Tibial nerve (tissue), 4 donors: ENCODE measurements around the gene RTP3. TPM values are rescaled to one million over a fixed set of nuclear protein-coding genes. Genes with fewer than 3 reads are reported as not detected.

Experiments
- DNase-seq, 2 donors: peaks; one replicate each; pipeline ENCODE4 v3.0.0-alpha.2; 2019; ENCODE audit warnings: low spot score in 2 of 2
- H3K27ac ChIP-seq, 4 donors: fragments of 200-600 bp; sonication (generic) in 3 of 4; one replicate each; pipeline ENCODE4 v1.5.1; 2017 to 2019; ENCODE audit warnings: mild to moderate bottlenecking in 1 of 4
- H3K27me3 ChIP-seq, 2 donors: fragments of 200-600 bp; sonication (generic) in 1 of 2; one replicate each; pipeline versions ENCODE4 v1.5.1 to v1.6.0; 2017 to 2019
- H3K36me3 ChIP-seq, 3 donors: fragments of 200-600 bp; sonication (generic); one replicate each; pipeline ENCODE4 v1.5.1; 2018 to 2019
- H3K4me1 ChIP-seq, 4 donors: fragments of 200-600 bp; sonication (generic) in 3 of 4; one replicate each; pipeline ENCODE4 v1.5.1; 2017 to 2019
- H3K4me3 ChIP-seq, 4 donors: fragments of 200-600 bp; sonication (generic) in 3 of 4; one replicate each; pipeline ENCODE4 v1.5.1; 2017 to 2019; ENCODE audit warnings: mild to moderate bottlenecking in 1 of 4, moderate library complexity in 1 of 4
- H3K9me3 ChIP-seq, 4 donors: fragments of 200-600 bp; sonication (generic) in 3 of 4; one replicate each; pipeline ENCODE4 v1.5.1; 2017 to 2019
- EP300 ChIP-seq, 2 donors: sonication (generic); formaldehyde crosslinking; IDR thresholded peaks; one replicate each; pipeline ENCODE4 v1.6.1; 2017; ENCODE audit warnings: antibody characterized with exemption in 2 of 2, mild to moderate bottlenecking in 1 of 2
- POLR2A ChIP-seq, 2 donors: fragments of 450-650 bp; IDR thresholded peaks; one replicate each; pipeline ENCODE4 v1.6.1; 2017; ENCODE audit warnings: antibody characterized with exemption in 2 of 2, mild to moderate bottlenecking in 2 of 2, moderate library complexity in 2 of 2
- WGBS, 2 donors: methylation state at CpG; one replicate each; pipeline ENCODE4 v1.1.5; 2018; 5-methylcytosine and 5-hydroxymethylcytosine counted together
- total RNA-seq, 4 donors: library from RNA; depleted of rRNA; stranded (reverse); fragments of >200 nt; gene quantifications; one replicate each; pipeline ENCODE4 v1.1.0, GENCODE V29; 2016
- TF ChIP-seq, protein P1 (sequence below), 5 experiments: fragments of 200-600 bp in 3 of 5; fragments of 450-650 bp in 2 of 5; sonication (generic) in 3 of 5; IDR thresholded peaks; one replicate each; pipeline ENCODE4 v1.5.1; 2016 to 2019; ENCODE audit warnings: antibody characterized with exemption in 5 of 5, mild to moderate bottlenecking in 3 of 5, moderate library complexity in 2 of 5

RTP3 gene
- total RNA-seq, 4 donors from 2014 or later = not detected

DNA sequence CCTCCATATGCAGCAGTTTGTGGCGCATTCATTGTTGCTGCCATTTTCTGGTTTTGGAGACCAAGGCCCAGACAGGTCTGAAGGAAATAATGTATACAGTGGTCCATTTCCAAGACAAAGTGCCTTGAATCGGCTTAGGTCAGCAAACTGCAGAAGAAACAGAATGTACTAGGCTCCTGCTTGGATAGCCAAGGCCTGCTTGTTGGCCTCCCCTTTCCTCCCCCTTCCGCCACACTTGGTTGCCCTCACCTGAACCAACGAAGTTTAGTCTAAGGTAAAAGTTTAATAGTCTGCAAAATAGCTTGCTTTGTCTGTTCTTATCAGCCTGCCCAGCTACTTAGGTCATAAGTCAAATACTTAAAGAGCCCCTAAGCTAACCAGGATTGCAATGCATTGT, 12.0 kb upstream of the RTP3 start:
- WGBS, 2 donors = 85 to 88% methylated on average over 4 of the region's 4 CpGs
- no peak for DNase-seq

DNA sequence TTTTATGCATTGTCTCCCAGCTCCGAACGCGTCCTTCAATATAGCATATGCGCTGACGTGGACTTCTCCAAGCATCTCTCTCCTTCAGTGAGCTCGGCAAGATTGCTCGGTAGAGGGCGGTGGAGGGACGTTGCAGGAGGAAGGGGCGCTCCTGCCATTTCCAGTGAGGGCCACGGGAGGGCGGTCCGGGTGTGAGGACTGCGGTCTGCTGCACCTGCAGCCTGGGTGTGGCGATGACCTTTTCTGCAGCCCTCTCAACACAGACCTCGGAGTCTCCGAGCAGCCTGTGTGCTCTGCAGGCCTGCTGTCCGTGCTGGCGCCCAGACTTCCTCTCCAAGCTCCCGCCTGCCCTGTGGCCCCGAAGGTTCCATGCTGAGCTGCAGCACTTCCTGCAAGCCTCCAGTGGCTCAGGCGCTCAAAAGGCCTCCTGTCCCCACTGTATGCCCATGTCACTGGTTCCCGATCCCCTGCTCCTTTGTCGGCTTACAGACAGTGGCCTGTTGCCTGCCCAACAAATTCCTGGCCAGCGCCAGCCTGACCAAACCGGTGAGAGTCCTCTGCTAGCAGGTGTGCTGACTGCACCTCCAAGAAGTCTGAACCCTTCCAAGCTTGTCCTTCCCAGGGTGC, 8.9 kb upstream of the RTP3 start:
- H3K4me1 ChIP-seq = peaks cover 0 to 6% (median 5%) of the 10 kb centered on the region in 4 donors
- no peaks in the 10 kb centered on the region for H3K9me3 ChIP-seq
- 12 to 18% methylated on average over 16 to 20 of the region's 26 CpGs for WGBS, 2 donors
- no peak overlapping the region for H3K27ac ChIP-seq
- no peaks in the 10 kb centered on the region for H3K36me3 ChIP-seq
- peak; percentile 76 to 93 for DNase-seq
- H3K4me3 ChIP-seq = no peak overlapping the region
- peaks cover 0 to 4% of the 10 kb centered on the region in 2 donors for H3K27me3 ChIP-seq
- no peak for TF ChIP-seq EP300 (IDR thresholded peaks at IDR 0.05)
- TF ChIP-seq, protein P1, sequence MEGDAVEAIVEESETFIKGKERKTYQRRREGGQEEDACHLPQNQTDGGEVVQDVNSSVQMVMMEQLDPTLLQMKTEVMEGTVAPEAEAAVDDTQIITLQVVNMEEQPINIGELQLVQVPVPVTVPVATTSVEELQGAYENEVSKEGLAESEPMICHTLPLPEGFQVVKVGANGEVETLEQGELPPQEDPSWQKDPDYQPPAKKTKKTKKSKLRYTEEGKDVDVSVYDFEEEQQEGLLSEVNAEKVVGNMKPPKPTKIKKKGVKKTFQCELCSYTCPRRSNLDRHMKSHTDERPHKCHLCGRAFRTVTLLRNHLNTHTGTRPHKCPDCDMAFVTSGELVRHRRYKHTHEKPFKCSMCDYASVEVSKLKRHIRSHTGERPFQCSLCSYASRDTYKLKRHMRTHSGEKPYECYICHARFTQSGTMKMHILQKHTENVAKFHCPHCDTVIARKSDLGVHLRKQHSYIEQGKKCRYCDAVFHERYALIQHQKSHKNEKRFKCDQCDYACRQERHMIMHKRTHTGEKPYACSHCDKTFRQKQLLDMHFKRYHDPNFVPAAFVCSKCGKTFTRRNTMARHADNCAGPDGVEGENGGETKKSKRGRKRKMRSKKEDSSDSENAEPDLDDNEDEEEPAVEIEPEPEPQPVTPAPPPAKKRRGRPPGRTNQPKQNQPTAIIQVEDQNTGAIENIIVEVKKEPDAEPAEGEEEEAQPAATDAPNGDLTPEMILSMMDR (IDR thresholded peaks at IDR 0.05) = peak; percentile 88 to 96 (median 96)

More for the DNA sequence above, 12.0 kb upstream of the RTP3 start:
- H3K4me3 ChIP-seq = no peak overlapping the region
- H3K27me3 ChIP-seq = peaks cover 0 to 4% of the 10 kb centered on the region in 2 donors
- peaks cover 0 to 6% (median 5%) of the 10 kb centered on the region in 4 donors for H3K4me1 ChIP-seq
- H3K36me3 ChIP-seq = no peaks in the 10 kb centered on the region
- H3K27ac ChIP-seq = no peak overlapping the region
- TF ChIP-seq EP300 (IDR thresholded peaks at IDR 0.05) (no peak), POLR2A (IDR thresholded peaks at IDR 0.05) (no peak)
- TF ChIP-seq, protein P1 (IDR thresholded peaks at IDR 0.05) = no peak
- no peaks in the 10 kb centered on the region for H3K9me3 ChIP-seq

DNA sequence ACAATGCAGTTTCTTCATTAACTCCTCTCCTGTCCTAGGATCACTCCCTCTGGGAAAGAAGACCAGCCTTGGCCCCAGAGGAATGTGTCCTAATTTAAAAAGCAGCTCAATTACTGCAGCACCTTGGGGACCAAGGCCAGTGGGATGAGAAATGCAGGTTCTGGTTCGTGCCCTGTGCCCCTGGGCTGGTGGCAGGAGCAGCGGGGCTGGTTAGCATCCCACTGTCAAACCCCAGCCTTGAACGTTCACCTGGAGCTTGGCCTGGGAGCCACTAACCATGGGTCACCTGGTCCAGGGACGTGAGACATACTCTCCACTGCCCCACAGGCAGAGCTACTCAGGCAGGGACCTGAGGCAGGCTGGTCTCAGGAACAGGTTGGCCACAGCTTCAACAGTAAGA, 8.4 kb upstream of the RTP3 start:
- H3K27me3 ChIP-seq = peaks cover 0 to 4% of the 10 kb centered on the region in 2 donors
- WGBS, 2 donors = 84 to 86% methylated on average over 4 of the region's 4 CpGs
- no peak overlapping the region for H3K4me3 ChIP-seq
- no peak for TF ChIP-seq EP300 (IDR thresholded peaks at IDR 0.05)
- TF ChIP-seq POLR2A (IDR thresholded peaks at IDR 0.05) = no peak
- TF ChIP-seq, protein P1 (IDR thresholded peaks at IDR 0.05) = no peak
- H3K36me3 ChIP-seq = no peaks in the 10 kb centered on the region
- H3K9me3 ChIP-seq = no peaks in the 10 kb centered on the region
- no peak for DNase-seq
- peaks cover 0 to 6% (median 5%) of the 10 kb centered on the region in 4 donors for H3K4me1 ChIP-seq
- no peak overlapping the region for H3K27ac ChIP-seq

DNA sequence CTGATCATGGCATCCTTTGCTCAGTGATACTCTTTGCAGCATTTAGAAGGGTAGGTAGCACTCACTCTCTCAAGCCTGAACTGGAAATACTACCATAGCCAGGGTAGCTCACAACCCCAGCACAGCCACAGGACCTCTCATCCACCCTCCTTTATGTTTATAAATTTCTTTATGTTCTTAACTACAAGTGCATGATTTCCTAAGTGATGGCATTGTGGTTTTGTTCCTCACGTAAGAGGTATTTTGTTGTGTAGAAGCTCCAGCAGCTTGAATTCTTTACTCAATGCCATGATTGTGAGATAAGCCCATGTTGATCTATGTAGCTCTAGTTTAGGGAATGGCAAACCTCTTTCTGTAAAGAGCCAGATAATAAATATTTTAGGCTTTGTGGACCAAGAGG, 7.9 kb upstream of the RTP3 start:
- WGBS, 2 donors = 50 to 71% methylated on average over 1 of the region's 1 CpG

More for the DNA sequence above, 7.9 kb upstream of the RTP3 start:
- DNase-seq = no peak
- no peak overlapping the region for H3K27ac ChIP-seq
- peaks cover 0 to 4% of the 10 kb centered on the region in 2 donors for H3K27me3 ChIP-seq
- H3K4me3 ChIP-seq = no peak overlapping the region
- H3K36me3 ChIP-seq = no peaks in the 10 kb centered on the region
- TF ChIP-seq EP300 (IDR thresholded peaks at IDR 0.05) = no peak
- no peak for TF ChIP-seq POLR2A (IDR thresholded peaks at IDR 0.05)
- TF ChIP-seq, protein P1 (IDR thresholded peaks at IDR 0.05) = no peak
- peaks cover 0 to 6% (median 5%) of the 10 kb centered on the region in 4 donors for H3K4me1 ChIP-seq
- no peaks in the 10 kb centered on the region for H3K9me3 ChIP-seq
